ENCODE data around the gene ZNF275. TPM values are rescaled to one million over a fixed set of nuclear protein-coding genes. Genes with fewer than 3 reads are reported as not detected.

ZNF275 gene
- total RNA-seq, 6 donors from 2014 or later, result 5.9 to 13.8 (median 8.8) TPM

DNA sequence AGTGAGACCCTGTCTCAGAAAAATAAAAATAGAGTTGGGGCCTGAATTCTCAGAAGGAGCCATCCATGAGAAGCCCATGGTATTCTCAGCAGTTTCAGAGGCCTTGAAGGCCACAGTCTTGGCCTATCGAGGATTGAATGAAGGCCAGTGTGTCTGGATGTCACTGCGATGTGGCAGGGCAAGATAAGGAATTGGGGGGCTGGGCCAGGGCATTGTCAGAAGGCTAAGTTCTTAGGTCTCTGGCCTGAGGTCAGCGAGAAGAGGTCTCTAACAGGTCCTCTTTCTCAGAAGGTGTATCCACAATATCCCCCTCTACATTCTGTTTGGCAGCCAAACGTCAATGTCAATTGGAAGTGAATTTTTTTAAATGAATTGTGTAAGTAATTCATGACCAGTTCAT is 5.7 kb downstream of the ZNF275 start:
- 88 to 100% methylated on average over 1 to 4 of the region's 4 CpGs for WGBS, 2 donors
- Histone ChIP-seq H3K36me3 (peaks cover 0 to 6% (median 2%) of the 10 kb centered on the region in 4 donors), H3K4me3 (no peak overlapping the region), H3K4me1 (peaks cover 0 to 6% (median 2%) of the 10 kb centered on the region in 4 donors), H3K9me3 (no peaks in the 10 kb centered on the region), H3K27ac (no peak overlapping the region), H3K27me3 (no peaks in the 10 kb centered on the region)
- TF ChIP-seq POLR2A (IDR thresholded peaks at IDR 0.05) (no peak), POLR2AphosphoS5 (IDR thresholded peaks at IDR 0.05) (no peak), EP300 (IDR thresholded peaks at IDR 0.05) (no peak)
- TF ChIP-seq, protein P1, sequence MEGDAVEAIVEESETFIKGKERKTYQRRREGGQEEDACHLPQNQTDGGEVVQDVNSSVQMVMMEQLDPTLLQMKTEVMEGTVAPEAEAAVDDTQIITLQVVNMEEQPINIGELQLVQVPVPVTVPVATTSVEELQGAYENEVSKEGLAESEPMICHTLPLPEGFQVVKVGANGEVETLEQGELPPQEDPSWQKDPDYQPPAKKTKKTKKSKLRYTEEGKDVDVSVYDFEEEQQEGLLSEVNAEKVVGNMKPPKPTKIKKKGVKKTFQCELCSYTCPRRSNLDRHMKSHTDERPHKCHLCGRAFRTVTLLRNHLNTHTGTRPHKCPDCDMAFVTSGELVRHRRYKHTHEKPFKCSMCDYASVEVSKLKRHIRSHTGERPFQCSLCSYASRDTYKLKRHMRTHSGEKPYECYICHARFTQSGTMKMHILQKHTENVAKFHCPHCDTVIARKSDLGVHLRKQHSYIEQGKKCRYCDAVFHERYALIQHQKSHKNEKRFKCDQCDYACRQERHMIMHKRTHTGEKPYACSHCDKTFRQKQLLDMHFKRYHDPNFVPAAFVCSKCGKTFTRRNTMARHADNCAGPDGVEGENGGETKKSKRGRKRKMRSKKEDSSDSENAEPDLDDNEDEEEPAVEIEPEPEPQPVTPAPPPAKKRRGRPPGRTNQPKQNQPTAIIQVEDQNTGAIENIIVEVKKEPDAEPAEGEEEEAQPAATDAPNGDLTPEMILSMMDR (IDR thresholded peaks at IDR 0.05), result no peak
- DNase-seq (no peak), ATAC-seq (ENCODE audit: low FRiP score in 2 of 2) (no peak)

DNA sequence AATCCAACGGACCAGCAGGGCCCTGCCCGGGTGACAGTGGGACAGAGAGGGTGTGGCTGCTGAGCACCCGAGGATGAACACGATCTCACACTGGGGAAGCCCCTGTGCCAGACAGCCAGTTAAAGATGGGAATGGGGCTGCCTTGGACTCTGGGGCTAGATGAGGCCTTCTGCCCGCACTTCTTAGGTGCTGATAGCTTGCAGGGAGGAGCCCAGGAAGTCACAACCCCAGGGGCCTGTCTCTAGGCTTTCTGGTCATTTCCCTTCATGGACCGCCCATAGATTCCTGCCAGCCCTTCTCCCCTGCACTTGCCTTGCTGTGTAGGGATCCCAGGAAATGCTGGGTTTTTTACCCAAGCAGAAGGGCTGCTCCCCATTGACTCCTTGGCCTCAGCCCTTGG is 6.2 kb downstream of the ZNF275 start:
- Histone ChIP-seq H3K36me3 (peaks cover 0 to 6% (median 2%) of the 10 kb centered on the region in 4 donors), H3K4me3 (no peak overlapping the region), H3K27me3 (no peaks in the 10 kb centered on the region), H3K9me3 (no peaks in the 10 kb centered on the region), H3K4me1 (peaks cover 0 to 2% (median under 1%) of the 10 kb centered on the region in 4 donors), H3K27ac (no peak overlapping the region)
- 85 to 95% methylated on average over 4 to 6 of the region's 6 CpGs for WGBS, 2 donors
- TF ChIP-seq POLR2AphosphoS5 (IDR thresholded peaks at IDR 0.05) (no peak), EP300 (IDR thresholded peaks at IDR 0.05) (no peak), POLR2A (IDR thresholded peaks at IDR 0.05) (no peak)
- TF ChIP-seq, protein P1 (IDR thresholded peaks at IDR 0.05), result no peak
- ATAC-seq (ENCODE audit: low FRiP score in 2 of 2), result no peak
- DNase-seq, result no peak

DNA sequence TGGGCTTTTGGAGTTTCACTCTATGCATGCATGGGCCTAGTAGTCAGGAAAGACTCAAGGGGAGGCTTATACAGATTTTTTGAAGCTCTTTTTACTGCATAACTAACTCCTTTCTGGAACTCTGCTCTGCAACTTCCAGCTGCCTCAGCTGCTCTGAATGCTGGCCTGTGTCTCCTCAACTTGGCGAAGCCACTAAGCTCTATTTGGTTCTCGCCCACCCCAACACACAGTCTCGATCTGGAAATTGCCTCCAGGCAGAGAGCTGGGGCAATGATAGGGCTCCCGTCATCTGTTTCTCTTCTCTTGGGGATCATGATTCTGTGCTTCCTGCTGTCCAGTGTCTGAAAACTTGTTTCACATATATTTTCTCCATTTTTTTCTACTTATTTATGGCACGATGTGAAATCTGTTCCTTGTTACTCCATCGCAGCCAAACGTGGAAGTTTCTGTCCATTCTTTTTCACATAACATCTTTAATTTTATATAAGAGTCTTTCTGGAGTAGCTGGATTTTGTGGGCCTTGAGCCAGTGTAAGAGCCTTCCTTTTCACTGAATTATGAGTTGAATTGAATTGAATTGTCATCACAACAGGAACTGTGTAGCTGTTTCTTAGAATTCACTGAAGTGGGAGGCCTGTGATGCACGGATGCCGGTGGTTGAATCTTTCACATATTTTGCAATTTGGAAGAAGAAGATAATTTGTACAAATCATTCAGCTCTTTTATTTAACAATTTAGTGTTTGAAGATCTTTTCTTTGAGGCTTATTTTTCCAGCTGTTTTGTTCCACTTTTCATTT is 9.0 kb downstream of the ZNF275 start:
- H3K4me3 ChIP-seq, result no peak overlapping the region
- no peak overlapping the region for H3K27ac ChIP-seq
- no peak for DNase-seq
- ATAC-seq (ENCODE audit: low FRiP score in 2 of 2), result no peak
- H3K27me3 ChIP-seq, result no peaks in the 10 kb centered on the region
- WGBS, 2 donors, result 80 to 82% methylated on average over 8 to 9 of the region's 9 CpGs
- H3K4me1 ChIP-seq, result no peaks in the 10 kb centered on the region
- no peaks in the 10 kb centered on the region for H3K9me3 ChIP-seq
- TF ChIP-seq, protein P1 (IDR thresholded peaks at IDR 0.05), result no peak
- TF ChIP-seq POLR2A (IDR thresholded peaks at IDR 0.05), result no peak
- TF ChIP-seq EP300 (IDR thresholded peaks at IDR 0.05), result no peak
- TF ChIP-seq POLR2AphosphoS5 (IDR thresholded peaks at IDR 0.05), result no peak
- peaks cover 0 to 29% (median 12%) of the 10 kb centered on the region in 4 donors for H3K36me3 ChIP-seq

DNA sequence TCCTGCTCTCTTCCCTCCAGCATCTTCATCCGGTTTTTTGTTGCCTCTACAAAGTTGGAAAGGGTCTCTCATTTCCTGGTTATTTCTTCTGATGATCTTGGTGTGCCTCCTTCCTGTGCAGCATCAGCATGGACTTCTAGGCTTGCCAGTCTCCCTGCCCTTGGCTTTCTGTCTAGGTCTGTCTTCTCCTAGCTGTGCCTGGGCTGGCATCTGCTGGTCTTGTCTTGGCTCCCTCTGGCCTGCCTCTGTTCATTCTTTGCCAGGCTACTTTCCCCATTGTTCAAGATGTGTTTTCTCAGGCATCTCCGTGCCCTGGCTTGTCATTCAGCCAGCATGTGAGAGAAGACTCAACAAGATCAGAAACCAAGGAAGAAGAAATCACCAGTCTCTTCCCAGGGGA is 9.7 kb downstream of the ZNF275 start:
- no peaks in the 10 kb centered on the region for H3K27me3 ChIP-seq
- DNase-seq (no peak), ATAC-seq (ENCODE audit: low FRiP score in 2 of 2) (no peak)
- H3K9me3 ChIP-seq, result no peaks in the 10 kb centered on the region
- 93 to 94% methylated on average over 2 of the region's 2 CpGs for WGBS, 2 donors
- no peak overlapping the region for H3K4me3 ChIP-seq
- H3K27ac ChIP-seq, result no peak overlapping the region
- peaks cover 0 to 35% (median 15%) of the 10 kb centered on the region in 4 donors for H3K36me3 ChIP-seq
- H3K4me1 ChIP-seq, result no peaks in the 10 kb centered on the region
- TF ChIP-seq EP300 (IDR thresholded peaks at IDR 0.05), result no peak
- TF ChIP-seq, protein P1 (IDR thresholded peaks at IDR 0.05), result no peak
- TF ChIP-seq POLR2A (IDR thresholded peaks at IDR 0.05), result no peak
- TF ChIP-seq POLR2AphosphoS5 (IDR thresholded peaks at IDR 0.05), result no peak
